H4 (cell line): ENCODE measurements around the gene RP9. TPM values are rescaled to one million over a fixed set of nuclear protein-coding genes. Genes with fewer than 3 reads are reported as not detected.

Experiments
- DNase-seq: peaks from one replicate; pipeline ENCODE4 v3.0.0-alpha.2; 2015; ENCODE audit warnings: low spot score
- total RNA-seq: library from RNA; depleted of rRNA; stranded (reverse); fragments of >200 nt; shearing (Covaris generic); gene quantifications from 2 replicates; pipeline ENCODE4 v1.2.3, GENCODE V29; 2014; rRNA removed

Gene RP9
- total RNA-seq, 1 experiment from 2014 or later, result 24.9 TPM

GRCh38 chr7:33062782-33063443 lies 46.3 kb downstream of the RP9 start:
- peak; percentile 99 for DNase-seq

- DNase-seq, result peak; percentile 39
These were observed 47.0 kb downstream of the RP9 start, which contains the start of gene NT5C3A for GRCh38 chr7:33062023-33062781. Gene NT5C3A, minus strand, starts transcription at chr7:33062776. Its CDS starts 71 bp downstream, at chr7:33062705.

- no peak for DNase-seq
These were observed 47.8 kb downstream of the RP9 start for GRCh38 chr7:33061282-33061937.

DNA sequence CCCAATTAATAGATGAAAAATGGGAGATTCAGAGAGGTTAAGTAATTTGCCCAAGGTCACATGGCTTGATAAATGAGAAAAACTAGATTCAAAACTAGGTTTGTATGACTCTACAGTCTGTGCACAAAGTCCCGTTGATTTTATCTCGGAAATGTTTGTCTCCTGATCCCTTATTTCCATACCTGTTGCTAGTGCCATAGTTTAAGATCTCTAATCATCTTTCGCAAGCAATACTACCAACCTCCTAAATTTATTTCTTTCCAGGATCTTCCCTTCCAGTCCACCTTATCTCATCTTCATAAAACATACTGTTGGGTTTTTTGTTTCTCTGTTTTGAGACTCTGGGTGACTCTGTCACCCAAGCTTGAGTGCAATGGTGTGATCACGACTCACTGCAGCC lies 49.6 kb downstream of the RP9 start:
- DNase-seq, result no peak

DNA sequence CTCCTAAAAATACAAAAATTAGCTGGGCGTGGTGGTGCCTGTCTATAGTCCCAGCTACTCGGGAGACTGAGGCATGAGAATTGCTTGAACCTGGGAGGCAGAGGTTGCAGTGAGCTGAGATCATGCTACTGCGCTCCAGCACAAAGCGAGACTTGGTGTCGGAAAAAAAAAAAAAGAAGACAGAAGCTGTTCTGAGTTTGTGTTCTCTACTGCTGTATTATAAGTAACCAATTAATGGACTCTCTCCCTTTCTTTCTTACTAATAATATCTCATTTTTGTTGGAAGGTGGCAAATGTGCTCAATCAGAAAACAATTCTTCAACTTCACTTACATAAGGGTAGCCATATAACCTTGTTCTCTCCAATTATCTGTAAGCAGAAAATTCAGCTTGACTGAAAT lies 54.0 kb downstream of the RP9 start:
- DNase-seq, result no peak

GRCh38 chr7:33054261-33054964 lies 54.8 kb downstream of the RP9 start:
- peak; percentile 36 for DNase-seq

GRCh38 chr7:33053721-33054120 lies 55.5 kb downstream of the RP9 start:
- no peak for DNase-seq

DNA sequence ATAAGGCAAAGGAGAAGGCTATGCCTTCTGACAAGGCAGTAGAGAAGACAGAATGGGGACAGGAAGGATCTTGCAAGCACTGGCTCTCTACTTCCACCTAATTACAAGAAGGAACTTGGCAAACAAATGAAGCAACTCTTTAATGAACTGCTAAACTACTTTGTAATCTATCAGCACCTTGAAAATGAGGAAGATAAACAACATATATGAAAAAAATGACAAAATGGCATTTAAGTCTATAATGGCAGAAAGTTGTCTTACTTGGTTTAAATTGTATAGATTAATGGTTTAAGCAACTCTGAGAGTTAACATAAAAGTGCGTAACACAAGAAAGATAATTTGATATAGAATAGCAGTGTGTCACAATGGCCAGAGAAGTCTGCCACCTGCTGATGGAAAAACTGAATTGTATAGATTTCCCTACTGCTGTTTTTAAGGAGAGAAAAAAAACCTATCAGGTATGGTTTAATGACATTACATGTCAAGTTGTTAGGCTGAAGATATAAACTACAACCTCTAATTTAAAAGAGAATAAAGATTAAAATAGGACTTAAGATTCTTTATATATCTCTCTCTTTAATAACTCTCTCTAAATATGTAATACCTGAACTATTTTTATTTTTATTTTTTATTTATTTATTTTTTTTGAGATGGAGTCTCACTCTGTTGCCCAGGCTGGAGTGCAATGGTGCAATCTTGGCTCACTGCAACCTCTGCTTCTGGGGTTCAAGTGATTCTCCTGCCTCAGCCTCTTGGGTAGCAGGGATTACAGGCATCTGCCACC lies 58.5 kb downstream of the RP9 start:
- peak; percentile 62 for DNase-seq

- no peak for DNase-seq
These were observed 60.5 kb downstream of the RP9 start for GRCh38 chr7:33048704-33049103.

- no peak for DNase-seq
These were observed 60.9 kb downstream of the RP9 start for GRCh38 chr7:33048257-33048656.

DNA sequence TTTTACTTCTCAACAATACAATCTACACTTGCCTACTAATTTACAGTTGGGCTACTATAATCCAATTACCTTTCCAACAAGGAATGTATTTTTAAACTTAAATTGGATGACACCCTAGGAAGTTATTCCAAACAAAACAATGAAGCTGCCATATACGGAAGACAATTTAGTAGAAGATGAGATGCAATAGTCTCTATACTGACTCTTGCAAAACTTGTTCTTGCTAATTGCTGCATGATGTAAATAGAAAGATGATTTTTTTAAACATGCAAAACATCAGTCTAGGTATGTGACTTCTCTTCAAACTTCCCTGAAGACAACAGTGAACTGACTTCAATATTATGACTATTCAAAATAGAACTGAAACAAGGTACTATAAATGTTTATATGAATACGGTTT lies 64.2 kb downstream of the RP9 start:
- no peak for DNase-seq

Other genes starting within 250 kb of the RP9 start
- 49.4 and 63.6 TPM in 2 replicates for gene KBTBD2, start 217.6 kb downstream of the RP9 start, total RNA-seq
- 167 and 188 TPM in 2 replicates for gene FKBP9, start 152.0 kb downstream of the RP9 start, total RNA-seq
- 41.2 and 51.6 TPM in 2 replicates for gene NT5C3A, start 46.6 kb downstream of the RP9 start, total RNA-seq
- gene BBS9, start 20.2 kb upstream of the RP9 start, total RNA-seq, result 14.7 and 14.9 TPM in 2 replicates